NCI-H1930 (cell line): ENCODE measurements around the gene MMEL1.
"Not testable (repeated sequence)": the region's sequence is repeated elsewhere in the genome, so short reads cannot be mapped to it uniquely, and the experiment has no call there.

ENCODE experiments used
- DNase-seq, 2 experiments: peaks; one replicate each; lab custom pipeline; 2025; lab: John Stamatoyannopoulos, UW

The MMEL1 gene

DNA sequence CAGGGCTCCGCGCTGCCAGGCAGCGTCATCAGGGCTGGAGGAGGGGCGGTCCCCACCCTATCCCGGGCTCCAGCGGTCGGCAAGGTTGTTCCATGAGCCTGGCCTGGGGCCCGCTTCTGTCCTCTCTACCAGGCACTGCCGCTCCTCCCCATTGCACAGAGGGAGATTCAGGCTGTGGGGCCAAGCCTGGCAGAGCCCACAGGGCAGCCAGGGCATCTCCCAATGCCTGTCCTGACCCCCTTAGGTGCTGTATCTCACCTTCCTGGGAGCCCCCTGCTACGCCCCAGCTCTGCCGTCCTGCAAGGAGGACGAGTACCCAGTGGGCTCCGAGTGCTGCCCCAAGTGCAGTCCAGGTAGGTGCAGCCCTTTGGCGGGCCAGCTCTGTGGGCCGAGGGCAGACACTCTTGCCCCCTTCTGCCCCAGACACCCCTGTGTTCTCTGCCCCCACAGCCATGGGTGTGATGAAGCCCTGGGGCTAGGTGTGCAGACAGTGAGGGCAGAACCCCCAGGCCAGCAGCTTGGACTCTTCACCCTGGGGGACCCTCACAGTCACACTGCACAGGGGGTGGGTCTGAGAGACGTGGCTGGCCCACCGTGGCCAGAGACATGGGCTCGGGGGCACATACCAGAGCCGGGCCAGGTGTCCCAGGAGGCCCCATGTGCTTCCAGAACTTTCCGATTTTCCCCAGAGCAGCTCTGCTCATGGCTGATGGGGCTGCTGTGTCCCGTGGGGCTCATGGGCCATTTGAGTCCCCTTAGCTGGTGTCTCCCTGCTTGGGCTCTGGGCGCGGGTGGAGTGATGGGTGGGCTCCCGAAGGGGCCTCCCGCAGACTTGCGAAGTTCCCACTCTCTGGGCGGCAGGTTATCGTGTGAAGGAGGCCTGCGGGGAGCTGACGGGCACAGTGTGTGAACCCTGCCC, 75.1 kb downstream of the MMEL1 start:
- DNase-seq: no peak

DNA sequence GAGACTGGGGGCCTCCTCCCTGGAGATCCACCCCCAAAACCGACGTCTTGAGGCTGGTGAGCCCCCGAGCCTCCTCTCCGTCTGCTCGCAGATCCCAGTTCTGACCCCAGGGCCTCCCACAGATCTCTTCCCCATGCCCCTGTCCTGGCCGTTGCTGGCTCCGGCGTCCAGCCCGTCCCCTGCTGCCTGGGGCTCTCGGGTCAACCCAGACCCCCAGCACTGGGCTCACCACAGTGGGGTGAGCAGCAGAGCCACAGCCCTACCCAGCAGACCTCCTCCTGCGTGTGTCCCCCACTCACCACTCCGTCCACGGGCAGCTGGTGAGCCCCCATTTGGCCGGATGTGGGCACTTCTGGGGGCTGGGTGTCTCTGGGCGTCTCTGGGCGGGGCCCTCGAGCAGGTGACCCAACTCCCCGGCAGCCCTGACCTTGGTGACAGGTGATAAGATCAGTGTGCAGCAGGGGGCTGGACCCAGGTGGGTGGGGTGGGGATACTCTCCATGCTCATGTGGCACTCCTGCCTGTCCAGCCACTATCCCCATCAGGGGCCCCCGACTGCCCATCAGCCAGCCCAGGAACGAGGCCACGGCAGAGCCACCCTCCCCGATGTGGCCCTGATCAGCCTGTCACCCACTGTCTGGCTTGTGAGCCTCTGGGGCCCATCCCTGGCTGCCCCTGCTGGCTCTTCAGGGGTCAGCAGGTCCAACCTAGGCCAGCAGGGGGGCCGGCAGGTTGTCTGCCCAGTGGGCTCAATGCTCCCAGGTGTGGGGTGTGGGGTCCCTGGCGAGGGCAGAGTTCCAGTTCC, 75.9 kb downstream of the MMEL1 start:
- DNase-seq: no peak

DNA sequence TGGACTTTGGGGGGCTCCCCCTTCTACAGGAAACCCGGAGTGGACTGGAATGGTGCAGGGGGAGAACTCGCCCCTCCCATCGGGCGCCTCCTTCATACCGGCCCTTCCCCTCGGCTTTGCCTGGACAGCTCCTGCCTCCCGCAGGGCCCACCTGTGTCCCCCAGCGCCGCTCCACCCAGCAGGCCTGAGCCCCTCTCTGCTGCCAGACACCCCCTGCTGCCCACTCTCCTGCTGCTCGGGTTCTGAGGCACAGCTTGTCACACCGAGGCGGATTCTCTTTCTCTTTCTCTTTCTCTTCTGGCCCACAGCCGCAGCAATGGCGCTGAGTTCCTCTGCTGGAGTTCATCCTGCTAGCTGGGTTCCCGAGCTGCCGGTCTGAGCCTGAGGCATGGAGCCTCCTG, 76.5 kb downstream of the MMEL1 start, which contains the start of gene TNFRSF14:
TSS of gene TNFRSF14 (plus strand) at position 95 of the 401 bp plus-strand sequence. CDS start at position 389, 294 bp downstream.
- DNase-seq: no peak

DNA sequence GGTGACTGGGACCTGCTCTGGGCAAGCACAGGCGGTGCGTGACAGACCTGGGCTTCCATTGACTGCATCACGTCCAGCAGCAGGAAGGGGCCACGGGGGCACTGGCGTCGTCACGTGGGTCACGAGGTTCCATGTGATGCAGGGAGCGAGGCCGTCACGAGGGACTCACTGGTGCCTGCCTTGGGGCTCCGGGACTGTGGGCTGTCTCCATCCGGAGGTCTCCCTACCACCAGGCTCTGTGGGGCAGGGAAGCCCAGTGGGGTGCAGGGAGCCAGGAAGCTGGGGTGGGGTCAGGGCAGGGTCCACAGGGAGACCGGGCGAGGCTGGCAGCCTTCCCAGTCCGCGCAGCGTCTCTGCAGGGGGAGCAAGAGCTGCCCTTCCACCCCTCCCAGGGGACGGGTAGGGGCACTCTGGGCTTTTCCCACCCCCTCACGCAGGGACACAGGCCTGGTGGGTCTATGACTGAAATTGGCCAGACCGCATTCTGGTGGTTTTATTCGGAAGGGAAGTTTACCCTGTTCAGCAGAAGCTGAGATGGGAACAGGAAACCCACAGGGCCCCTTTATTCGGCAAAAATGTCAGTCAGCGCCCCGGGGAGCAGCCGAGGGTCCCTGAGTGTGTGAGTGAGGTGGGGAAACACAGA, 77.1 kb downstream of the MMEL1 start:
- no peak for DNase-seq

DNA sequence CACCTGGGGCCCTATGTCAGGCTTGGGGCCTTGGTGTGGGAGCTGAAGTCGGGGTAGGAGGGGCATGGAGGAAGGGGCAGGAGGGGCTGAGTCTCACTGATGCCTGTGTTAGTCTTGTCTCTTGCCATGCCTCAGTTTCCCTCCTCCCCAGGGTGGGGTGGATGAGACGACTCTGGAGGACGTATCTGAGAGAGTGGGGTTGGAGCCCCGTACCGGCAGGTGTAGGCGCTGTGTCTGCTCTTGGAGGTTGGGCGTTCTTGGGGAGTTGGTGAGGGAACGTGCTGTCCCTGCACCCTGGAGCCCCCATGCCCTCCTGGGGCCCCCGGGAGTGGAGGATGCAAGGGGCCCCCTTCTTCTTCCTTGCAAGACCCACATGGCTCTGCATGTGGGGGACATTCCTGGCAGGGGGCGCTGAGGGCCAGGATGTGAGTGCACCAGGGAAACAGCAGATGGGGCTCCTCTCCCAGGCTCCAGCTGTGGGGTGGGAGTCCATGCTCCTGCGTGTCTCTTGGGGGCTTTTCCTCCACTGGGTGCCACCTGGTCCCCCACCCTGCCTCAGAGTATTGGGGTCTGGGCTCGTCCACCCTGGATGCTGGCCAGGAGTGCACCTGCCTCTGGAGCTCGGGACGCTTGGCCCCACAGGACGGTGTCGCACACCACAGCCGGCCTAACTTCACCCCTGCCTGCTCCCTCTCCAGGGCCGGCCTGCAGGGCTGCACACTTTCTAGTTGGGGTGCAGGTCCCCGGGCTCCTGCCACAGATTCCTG, 78.0 kb downstream of the MMEL1 start:
- DNase-seq: no peak

DNA sequence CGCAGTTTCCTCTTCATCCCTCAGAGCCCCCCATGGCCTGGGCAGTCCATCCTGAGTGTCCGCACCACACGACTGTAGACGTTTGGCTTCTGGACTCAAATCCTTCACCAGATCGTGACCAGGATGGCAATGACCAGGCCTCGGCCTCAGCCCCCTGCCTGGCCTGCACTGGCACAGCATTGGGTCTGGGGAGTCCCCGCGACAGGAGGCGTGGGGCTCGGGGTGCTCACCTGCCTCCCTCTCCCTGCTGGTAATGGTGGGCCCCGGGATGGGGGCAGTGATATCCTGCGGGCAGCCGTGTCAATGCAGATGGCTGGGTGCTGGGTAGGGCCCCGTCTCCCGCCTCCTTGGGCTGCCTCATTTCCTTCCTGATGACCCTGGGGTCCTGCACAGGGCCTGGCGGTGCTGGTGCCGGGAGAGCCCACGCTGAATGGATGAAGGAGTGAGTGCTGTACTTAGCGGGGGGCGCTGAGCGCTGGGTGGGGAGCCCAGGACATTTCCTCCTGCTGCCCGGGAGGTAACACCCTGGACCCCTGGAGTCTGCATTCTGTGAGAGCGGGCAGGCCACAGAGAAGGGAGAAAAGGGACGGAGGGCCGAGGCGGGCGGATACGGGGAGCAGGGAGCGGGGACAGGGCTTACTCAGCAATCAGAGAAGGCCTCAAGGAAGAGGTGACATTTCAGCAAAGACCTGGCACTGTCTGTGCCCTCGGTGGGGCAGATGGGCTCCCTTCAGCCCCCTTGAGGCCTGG, 78.8 kb downstream of the MMEL1 start:
- no peak for DNase-seq

DNA sequence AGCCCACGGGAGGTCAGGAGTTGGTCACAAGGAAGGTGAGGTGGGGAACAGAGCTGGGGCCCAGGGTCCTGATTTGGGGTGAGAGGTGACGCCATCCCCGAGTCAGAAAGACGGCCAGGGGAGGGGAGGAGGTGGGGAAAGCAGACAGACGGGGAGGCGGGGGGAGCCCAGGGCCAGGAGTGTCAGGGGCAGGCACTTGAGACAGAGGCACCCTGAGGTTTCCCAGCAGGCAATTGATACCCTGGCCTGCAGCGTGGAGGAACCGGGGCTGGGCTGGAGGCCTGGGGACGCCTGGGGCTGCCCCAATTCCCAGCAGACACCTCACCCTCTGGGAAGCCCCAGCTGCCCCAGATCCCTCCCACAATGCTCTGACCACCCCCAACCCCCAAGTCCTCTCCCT, 79.7 kb downstream of the MMEL1 start:
- DNase-seq: not testable (repeated sequence)

DNA sequence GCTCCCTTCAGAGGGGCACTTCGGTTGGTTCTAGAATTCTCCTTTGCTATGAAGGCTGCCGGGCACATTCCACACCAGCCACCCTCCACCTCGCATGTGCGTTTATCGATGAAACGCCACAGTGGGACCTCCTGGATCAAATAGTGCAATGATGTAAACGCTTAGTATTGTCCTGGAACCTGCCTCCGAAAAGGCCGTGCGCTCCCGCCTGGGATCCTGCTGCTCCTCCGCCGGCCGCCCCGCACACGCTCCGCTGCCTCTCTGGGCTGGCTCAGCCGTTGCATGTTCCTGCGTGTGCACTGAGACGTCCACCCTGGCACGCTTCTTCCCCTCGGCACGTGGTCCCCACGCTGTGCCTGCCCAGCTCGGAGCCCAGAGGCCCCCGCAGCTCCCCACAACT, 80.6 kb downstream of the MMEL1 start:
- DNase-seq: no peak

DNA sequence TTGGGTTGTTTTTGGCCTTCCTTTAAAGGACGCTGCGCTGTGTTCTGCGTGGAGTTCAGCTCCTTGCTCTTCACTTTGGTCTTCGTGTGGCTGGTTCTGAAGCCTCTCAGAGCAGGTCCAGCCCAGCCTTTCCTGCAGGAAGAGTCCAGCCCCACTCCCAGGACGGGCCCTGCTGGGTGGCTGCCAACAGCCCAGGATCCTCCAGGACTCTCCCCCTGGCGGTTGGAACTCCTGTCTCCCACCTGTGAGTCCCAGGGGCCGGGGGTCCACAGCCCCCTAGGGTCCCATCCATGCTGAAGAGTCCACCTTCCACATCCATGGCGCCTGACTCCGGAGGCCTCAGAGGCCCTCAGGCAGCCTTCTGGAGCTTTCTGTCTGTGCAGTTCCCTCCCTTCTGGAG, 81.3 kb downstream of the MMEL1 start:
- not testable (repeated sequence) for DNase-seq

DNA sequence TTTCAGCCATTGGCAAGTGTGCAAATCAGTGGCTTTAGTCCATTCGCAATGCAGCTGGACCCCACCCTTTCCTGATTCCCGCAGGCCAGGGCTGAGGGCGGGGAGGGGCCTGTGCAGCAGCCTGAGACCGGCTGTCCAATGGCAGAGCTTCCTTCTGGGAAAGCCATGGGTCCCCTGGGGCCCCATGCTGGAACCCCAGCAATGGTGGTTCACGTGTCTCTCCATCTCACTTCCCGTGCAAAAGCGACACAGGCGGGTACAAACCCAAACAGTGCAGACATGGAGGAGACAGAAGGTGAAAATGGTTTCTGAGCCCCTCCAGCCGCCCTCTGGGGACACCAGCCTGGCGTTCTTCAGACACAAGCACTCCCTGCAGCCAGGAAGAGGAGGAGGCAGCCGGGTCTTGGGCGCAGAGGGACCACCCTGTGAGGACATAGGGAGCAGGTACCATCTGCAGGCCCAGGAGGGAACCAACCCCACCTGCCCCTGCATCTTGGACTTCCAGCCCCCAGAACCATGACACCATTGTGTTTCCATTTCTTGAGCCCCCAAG, 82.4 kb downstream of the MMEL1 start:
- not testable (repeated sequence) for DNase-seq

DNA sequence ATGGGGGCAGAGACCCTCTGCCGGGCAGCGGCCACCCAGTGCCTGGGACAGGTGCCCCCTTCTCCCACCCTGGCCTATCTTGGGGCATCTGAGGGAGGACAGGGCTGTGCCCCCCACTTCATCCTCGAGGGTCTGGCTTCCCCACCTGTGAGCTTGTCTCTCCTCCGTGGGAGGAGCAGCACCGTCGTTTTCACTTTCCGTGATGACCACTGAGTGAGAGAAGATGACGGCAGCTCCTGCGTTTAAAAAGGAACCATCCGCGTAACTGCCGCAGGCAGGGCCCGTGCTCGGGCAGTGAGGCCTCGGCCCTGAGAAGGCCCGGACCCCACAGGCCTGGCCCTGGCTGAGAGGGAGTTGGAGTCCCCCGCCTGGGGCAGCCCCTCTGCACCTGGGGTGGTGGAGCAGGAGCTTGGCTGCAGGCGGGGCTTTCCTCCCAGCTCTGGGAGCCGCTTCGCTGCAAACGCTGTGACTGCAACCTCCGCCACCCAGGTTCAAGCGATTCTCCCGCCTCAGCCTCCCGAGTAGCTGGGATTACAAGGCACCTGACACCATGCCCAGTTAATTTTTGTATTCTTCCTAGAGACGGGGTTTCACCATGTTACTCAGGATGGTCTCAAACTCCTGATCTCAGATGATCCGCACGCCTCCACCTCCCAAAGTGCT, 83.3 kb downstream of the MMEL1 start:
- DNase-seq: not testable (repeated sequence)

DNA sequence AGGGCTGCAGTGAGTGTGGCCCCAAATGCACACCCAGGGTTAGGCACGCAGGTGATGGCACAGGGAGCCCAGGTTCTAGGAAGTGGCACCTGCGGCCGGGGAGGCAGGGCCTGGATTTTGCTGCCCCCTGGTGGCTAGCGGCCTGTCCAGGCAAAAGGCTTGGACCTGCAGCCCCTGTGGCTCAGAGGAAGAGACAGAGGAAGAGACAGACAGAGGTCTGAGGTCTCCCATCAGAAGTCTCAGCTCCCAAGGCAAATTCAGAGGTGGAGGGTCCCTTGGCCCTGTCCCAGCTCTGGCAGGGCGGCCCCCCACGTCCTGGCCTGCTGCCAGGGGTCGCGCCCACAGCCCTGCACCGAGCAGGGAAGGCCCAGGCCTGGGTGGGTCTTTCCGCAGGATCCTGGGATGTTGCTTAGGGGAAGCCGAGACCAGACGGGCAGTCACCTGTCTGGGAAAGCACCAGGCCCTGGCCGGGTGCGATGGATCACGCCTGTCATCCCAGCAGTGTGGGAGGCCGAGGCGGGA, 84.7 kb downstream of the MMEL1 start:
- peak in 1 of 2 experiments; percentile 63 for DNase-seq

DNA sequence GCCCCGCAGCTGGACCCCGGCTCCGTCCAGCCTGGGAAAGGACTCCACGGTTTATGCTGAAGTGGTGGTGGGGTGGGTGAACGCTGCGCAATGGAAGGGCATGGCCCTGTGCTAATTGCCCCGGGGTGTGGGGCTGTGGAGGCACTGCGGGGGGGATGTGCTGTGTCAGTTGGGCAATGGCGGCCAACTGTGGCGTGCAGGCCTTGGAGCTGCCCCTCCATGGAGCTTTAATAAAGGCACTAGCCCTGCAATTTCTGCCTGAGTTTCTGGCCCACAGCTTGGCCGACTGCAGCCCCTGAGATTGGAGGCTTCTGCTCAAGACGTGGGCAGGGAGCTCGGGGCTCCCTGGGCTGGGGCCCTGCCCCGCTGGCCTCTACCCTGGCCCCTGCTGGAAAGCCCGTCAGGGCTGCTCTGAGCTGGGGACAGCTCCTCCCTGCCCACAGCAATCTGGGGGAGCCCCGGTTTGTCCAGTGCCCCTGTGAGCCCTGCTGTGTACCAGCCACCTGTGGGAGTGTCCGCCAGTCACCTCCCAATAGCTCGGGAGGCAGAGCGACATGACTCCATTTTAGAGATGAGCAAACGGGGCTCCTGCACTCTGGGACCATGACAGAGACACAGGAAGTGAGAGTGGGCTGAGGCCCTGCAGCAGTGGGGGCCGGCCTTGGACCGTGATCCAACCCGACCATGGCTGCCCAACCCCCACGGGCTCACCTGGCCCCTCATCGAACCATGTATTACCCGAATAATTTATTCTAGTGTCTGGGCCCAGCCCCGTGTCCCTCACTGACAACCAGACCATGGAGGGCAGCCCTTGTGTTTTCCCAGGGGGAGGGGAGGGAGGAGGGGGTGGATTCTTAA, 85.4 kb downstream of the MMEL1 start:
- DNase-seq: no peak

DNA sequence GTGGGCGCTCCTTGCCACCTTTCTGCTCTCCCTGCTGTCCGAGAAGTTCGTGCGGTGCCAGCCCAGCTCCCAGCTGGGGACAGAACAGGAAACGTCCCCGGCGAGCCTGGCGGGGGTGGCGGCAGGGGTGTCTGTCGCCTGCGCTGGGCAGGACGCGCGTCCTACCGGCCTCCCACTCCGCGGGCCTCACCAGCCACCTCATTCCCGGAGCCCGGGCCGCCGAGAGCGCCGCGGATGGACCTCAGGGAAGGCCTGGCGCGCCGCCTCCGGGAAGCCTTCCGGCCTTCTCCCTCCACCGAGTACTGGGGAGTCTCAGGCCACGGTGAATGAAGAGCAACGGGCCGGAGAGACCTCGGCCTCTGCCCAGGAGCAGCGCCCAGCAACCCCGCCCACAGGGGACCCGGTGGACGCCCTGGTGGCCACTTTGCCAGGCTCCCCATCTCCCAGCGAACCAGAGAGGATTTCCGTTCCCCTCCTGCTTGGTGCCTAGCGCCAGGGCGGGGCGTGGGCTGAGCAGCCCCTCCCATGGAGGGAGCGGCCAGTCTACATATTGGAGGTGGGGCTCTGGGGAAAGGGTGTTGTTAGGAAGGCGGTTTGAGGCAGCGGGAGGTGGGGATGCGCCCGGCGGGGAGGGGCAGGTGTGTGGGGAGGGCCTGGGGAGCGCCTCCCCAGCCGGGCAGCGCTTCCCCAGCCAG, 86.2 kb downstream of the MMEL1 start:
- no peak for DNase-seq

DNA sequence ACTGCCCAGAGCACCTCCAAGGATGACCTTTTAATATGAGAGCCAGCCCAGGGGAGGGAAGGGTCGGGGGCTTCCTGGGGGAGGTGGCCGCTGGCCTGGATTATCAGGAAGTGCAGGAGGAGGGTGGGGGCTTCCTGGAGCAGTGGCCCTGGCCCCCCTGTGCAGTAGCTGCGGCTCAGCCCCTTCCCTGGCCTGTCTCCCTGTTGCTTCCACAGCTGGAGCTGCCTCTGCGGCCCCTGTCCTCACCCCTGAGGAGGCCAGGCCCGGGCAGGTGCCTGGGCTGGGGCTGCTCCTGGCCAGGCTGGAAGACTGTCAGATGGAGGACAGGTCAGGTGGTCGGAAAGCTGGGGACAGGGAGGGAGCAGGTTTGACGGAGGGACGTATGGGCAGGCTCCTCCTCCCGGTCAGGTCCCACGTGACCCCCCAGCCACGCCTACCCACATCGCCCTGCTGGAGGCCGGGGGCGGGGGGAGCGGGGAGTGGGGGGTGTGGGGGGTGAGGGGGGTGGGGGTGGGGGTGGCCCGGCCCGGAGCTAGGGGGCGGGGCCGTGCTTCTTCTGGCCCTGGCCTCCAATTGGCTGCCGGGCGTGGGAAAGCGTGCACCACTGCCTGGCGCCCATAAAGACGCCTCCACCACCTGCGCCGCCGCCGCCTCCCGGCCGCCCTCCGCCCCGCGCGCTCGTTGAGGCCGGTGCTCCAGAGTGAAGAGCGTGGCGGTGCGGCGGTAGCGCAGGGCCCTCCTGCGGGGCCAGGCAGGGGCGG, 86.9 kb downstream of the MMEL1 start:
- DNase-seq: peak; percentile 60 to 72

DNA sequence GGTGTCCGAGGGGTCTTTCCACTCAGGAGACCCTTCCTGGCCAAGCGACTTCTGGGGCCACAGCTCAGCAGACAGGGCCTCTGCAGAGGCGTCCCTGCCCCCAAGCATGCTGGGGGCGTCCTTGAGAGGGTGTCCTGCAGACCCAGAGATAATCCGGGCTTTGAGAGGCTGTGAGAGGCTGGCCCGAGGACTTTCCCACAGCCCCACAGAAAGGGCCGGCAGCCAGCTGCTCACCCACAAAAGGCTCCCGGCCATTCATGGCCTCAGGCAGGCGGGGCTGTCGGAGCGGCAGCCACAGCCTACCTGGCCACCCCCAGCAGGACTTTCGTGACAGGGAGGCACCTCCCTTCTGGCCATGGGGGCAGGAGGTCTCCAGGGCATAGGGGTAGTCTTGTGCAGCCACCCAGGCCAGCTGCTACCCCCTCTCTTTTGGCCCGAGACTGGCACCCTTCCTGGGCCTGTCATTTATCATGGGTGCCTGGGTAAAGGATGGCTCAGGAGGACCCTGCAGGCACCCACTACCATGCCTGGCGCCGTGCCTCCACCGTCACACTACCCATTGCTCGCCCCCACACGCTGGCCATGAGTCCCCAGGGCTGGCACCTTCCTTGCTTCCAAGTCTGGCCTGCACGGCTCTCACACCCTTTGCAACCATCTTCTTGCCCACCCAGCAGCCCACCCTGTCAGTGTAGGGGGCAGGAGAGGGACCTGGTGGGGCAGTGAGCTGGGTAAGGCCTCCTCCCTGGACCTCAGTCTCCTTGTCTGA, 87.8 kb downstream of the MMEL1 start:
- no peak for DNase-seq
